ENCODE data around the gene SIRPB2.
"Not testable (repeated sequence)": the region's sequence is repeated elsewhere in the genome, so short reads cannot be mapped to it uniquely, and the experiment has no call there.

The SIRPB2 gene

DNA sequence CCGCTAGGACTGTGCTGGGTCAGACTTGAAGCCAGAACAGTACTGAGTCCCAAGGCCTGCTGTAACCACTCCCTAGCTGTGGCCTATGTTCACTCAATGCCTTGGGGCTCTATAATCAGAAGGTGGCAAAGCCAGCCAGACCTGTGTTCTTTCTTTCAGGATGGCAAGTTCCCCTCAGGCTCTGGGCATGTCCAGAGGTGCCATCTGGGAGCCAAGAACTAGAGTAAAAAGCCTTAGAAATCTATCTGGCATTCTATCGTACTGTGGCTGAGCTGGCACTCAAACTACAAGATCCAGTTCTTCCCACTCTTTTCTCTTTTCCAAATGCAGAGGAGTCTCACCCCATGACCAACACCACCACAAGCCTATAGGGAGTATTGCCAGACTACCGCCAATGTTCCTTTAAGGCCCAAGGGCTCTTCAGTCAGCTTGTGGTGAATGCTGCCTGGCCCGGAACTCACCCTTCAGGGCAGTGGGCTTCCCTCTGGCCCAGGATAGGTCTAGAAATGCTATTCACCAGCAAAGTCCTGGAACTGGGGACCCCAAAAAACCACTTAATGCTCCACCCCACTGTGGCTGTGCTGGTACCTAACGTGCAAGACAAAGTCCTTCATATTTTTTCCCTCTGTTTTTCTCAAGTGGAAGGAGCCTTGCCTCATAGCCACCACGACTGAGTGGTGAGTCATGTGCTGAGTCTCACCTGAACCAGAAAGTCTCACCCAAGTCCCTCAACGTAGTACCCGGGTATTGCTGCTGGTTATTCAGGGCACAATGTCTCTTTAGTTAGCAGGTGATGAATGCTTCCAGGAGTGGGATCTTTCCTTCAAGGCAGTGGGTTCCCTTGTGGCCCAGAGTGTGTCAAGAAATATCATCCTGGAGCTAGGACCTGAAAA, 8.6 kb upstream of the SIRPB2 start:
- DNase-seq, result no peak

DNA sequence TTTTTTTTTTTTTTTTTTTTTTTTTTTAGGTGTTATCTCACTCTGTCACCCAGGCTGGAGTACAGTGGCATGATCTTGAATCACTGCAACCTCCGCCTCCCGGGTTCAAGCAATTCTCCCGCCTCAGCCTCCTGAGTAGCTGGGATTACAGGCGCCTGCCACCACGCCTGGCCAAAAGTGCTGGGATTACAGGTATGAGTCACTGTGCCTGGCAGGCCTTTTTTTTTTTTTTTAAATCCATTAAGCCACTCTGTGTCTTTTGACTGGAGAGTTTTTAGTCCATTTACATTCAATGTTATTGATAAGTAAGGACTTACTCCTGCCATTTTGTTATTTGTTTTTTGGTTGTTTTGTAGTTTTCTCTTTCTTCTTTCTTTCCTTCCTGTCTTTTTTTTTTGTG, 6.2 kb upstream of the SIRPB2 start:
- not testable (repeated sequence) for DNase-seq

DNA sequence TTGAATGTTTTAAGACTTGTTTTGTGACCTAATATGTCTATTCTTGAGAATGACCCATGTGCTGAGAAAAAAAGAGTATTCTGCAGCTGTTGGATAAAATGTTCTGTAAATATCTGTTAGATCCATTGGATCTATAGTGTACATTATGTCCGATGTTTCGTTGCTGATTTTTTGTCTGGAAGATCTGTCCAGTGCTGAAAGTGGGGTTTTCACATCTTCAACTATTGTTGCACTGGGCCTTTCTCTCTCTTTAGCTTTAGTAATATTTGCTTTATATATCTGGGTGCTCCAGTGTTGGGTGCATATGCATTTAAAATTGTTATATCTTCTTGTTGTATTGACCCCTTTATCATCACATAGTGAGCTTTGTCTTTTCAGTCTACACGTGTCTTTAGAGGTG, 5.7 kb upstream of the SIRPB2 start:
- DNase-seq, result no peak

DNA sequence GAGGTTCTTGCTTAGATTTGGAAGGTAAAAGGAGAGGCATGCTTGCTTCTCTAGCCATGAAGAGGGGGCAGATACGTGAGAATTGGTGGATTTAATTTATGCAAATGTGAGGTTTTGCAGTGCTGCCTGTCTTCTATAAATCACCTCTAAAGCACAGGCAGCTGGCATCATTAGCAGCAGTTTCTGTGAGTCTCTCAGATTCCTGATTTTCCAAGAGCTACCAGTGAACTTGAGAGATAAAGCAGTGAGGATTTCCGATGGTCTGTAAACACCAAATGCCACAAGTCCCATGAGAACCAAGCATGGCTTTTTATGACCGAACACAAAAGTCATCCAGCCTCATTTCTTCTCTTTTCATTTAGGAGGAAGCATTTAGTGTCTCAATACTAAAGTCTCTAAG, 3.2 kb upstream of the SIRPB2 start:
- no peak for DNase-seq

DNA sequence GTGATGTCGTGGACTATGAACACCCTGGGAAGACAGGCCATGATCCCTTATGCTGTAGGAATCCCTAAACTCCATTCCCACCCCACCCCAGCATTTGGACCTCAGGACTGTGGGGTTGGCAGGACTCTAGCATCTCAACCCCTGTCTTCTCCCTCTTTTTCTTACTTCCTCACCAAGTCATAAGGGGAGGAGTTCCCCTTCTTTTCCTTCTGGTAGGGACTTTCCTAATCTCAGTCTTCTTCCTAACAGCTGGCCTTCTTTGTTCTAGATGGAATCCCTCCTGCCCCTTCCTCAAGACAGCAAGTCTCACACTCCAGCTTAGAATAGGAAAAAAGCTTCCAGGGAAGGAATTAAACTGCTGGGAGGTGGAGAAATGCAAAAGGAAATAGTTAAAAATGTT, 2.3 kb upstream of the SIRPB2 start:
- DNase-seq, result no peak

DNA sequence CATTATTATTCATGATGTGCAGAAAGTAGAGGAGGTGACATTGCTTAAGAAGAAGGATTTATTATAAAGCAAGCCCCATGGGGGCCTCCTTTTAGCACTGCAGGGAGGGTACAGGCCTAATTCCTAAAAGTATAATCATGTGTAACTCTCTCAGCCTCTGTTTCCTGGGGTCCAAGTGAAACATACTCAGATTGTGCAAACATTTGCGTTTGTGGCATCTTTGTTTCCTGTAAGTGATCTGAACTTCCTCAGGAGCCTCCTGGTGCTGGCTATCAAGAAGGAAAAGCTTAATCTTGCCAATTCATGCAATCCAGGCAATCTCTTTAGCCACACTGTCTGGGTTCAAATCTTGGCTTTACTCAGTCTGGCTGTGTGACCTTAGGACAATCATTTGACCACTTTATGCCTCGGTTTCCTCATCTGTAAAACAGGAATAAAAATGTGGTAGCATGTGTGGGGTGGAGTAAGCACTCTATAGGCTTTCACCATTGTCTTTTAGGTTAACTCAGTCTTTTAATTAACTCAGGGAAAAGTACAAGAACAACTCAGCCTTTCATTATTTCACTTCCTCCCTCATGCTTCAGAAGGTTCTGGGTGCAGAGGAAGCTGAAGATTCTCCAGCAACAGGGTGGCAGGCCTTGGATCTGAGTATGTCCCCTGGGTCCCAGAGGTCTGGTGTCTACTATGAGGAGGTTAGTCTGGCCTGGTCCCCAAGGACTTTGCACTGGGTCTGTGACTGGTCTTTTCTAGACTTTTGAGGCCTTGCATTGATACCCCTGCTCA, 831 bp upstream of the SIRPB2 start:
- no peak for DNase-seq

DNA sequence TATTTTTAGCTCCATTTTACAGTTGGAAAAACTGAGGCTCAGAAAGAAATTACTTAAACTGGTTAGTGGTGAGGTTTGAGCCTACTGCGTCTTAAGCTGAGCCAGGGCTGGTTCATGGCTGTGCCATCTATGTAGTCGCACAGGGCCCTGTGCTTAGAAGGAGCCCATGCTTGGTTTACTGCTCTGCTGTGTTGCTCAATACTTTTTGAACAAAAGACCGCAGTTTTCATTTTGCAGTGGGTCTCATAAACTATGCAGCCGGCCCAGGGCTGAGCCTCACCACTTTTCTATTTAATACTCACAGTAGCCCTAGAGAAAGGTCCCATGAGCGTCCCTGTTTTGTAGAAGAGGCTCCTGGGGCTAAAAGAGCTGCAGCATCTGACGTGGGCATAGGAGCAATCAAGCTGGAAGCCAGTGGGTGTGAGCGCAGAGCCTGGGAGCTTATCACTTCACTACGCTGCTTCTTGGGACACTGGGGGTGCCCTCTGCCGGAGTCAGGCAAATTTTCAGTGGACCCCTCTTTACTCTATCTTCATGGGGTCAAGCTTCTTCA, 501 bp downstream of the SIRPB2 start:
- DNase-seq, result no peak

DNA sequence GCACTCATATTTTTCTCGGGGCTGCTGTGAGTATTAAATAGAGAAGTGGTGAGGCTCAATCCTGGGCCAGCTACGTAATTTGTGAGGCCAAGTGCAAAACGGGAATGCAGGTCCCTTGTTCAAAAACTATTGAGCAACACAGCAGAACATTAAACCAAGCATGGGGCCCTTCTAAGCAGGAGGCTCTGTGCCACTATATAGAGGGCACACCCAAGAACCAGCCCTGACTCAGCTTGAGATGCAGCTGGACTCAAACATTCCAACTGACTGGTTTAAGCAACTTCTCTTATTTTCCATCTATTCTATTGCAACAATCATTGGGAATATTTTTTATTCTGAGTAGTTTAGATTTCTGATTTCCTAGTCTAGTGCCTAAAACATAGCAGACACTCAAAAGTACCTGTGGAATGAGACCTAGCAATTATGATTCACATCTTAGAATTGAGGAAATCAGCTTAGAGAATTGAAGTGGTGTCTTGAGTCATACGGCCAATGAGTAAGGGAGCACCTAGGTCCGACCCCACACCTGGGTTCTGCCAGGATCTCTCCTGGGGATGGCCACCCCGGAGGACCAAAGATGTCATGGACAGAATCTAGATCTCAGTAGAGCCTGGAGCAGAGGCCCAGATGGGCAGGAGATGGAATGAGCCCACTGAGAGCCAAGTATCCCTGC, 1.3 kb downstream of the SIRPB2 start:
- no peak for DNase-seq

DNA sequence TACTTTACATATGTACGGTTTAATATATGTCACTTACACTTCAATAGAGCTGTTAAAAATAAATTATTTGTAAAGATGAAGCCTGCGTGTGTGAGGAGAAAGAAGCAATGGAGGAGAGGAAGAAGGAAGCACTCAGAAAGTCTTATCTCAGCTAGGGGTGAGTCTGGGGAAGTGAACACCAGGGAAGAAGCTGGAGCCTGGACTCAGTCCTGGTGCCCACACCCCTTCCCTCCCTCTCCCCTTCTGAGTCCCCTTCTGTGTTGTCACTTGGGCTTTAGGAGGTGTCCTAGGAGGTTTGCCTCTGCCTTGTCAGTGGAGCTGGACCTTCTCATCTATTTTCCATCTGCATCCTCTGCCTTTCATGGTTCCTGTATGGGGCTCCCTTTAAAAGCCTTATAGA, 1.9 kb downstream of the SIRPB2 start:
- no peak for DNase-seq

DNA sequence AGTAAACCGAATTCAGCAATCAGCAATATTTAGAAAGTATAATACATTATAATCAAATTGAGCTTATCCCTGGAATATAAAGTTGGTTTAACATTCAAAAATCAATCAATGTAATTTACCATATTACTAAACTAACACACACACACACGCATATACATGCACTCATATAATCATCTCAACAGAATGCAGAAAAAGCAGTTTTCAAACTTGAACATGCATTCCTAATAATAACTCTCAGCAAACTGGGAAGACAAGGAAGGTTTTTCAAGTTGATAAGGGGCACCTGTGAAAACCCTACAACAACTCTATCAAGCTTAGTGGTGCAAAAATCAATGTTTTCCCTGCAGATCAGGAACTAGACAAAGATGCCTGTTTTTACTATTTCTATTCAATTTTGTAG, 4.7 kb downstream of the SIRPB2 start:
- no peak for DNase-seq

DNA sequence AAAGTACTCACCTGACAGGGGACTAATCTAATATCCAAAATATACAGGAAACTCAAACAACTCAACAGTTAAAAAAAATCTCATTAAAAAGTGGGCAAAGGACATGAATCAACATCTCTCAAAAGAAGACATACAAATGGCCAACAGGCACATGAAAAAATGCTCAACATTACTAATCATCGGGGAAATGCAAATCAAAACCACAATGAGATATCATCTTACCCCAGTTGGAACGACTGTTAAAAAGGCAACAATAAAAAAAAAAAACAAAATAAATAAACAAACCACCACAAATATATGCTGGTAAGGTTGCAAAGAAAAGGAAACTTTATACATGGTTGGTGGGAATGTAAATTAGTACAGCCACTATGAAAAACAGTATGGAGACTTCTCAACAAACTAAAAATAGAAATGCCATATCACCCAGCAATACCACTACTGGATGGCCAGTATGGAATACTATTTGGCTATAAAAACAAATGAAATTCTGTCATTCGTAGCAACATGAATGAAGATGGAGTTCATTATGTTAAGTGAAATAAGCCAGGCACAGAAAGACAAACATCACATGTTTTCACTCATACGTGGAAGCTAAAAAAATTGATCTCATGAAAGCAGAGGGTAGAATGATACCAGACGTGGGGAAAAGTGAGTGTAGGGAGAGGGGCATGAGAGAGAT, 6.6 kb downstream of the SIRPB2 start:
- DNase-seq, result no peak

DNA sequence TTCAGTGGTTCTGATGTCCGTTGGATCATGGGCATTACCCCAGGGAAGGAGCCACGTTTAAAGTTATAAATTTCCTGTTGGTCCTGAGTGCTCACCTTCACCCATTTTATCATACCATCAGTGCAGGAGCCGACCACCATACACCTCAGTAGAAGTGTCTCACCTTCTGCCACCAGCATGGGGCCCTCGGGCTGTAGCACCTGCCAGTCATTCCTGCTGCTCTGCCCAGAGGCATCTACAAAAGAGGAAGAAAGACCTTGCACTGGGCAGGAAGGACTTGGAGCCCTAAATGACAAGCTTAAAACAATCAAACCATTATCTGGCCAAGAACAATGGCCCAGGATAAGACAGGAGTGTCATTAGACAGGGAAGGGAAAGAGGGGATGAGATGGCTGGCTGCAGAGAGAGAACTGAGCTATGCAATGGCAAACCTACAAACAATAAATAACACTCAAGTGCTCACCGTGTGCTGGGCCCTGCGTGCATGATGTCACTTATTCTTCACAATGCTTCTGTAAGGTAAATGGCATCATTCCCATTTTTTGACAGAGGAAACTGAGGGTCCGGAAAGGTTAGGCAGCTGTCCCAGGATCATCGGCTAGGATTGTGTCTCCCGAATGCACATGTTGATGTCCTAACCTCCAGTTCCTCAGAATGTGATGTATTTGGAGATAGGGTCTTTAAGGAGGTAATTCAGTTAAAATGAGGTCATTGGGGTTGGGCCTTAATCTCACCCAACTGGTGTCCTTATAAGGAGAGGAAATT, 11.2 kb downstream of the SIRPB2 start:
- DNase-seq, result no peak

DNA sequence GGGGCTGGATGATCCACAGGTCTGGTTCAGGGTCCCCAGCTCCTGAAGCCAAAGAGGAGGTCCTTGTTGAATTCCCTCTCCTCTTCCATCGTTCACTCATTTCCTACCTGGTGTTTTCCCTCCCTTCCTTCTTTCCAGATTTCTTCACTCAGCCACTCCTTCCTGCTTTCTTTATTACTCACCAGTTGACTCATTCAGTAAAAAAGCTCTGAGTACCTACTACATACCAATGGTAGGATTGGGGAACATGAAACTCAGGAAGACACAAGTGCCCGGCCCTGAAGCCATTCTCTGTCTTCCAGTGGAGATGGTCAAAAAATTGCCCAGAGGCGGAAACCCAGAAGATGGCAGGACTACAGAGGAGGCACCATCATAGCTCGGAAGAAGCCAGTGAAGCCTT, 12.7 kb downstream of the SIRPB2 start:
- DNase-seq, result no peak

DNA sequence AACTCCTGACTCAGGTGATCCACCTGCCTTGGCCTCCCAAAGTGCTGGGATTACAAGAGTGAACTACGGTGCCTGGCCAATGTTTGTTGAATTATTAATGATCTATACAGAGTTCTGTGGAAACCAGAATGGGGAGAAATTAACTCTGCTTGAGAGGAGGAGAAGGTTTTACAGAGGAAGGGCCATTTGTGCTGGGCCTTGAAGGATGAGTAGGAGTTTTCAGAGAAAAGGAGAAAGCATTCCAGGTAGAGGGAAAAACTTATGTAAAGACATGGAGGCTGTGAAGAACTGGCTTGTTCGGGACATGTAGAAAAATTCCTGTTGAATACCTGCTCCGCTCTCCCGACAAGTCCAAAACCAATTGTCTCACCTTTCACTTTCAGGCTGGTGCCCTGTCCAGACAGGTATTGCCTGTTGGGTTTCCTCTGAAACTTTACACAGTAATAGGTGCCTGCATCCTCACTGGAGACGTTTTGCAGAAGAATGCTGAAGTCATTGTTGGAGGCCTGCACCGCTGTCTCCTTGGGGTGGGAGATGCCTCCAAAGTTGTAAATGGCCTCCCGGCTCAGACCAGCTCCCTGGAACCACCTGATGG, 13.2 kb downstream of the SIRPB2 start:
- DNase-seq, result no peak

DNA sequence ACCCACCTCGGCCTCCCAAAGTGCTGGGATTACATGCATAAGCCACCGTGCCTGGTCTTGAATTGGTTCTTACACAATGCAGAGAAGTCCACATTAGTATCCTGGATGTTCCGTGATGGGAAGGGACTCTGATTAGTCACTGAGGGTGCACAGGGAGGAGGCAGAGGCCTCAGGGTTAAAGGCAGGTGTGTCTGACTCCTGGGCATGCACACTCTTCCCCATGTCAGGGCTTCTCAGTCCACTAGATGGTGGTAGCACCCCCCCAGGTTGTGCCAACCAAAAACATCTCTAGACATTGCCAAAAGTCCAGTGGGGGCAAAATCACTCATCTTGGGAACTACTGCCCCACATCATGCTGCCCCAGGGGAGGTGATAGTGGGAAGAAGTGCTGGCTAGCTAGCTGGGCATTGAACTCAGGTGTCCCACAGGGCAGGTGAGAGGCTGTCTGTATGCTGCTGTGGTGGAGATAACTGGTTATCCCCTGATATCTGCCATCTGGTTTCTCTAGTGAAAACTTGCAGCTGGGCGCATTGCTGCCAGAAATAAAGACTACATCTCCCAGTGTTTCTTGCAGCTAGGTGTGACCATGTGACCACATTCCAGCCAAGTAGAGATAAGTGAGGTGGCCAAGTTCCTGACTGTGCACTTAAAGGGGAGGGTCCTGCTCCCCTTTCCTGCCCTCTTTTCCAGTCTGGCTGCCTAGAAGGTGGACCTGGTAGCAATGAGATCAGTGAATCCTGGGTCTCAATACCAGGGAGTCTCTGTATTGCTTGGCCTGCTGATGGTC, 16.2 kb downstream of the SIRPB2 start:
- no peak for DNase-seq

DNA sequence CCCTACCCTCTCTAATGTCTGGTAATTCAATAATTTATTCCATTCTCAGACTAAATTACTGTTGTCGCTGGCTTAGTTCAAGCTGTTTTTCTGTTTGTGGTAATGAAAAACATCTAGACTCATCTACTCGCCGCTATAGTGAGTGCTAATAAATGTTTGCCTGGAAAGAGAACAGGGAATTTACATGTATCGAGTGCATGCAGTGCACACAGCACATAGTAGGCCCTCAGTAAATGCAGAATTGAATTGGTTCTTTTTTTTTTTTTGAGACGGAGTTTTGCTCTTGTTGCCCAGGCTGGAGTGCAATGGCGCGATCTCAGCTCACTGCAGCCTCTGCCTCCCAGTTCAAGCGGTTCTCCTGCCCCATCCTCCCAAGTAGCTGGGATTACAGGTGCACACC, 16.9 kb downstream of the SIRPB2 start:
- no peak for DNase-seq

DNA sequence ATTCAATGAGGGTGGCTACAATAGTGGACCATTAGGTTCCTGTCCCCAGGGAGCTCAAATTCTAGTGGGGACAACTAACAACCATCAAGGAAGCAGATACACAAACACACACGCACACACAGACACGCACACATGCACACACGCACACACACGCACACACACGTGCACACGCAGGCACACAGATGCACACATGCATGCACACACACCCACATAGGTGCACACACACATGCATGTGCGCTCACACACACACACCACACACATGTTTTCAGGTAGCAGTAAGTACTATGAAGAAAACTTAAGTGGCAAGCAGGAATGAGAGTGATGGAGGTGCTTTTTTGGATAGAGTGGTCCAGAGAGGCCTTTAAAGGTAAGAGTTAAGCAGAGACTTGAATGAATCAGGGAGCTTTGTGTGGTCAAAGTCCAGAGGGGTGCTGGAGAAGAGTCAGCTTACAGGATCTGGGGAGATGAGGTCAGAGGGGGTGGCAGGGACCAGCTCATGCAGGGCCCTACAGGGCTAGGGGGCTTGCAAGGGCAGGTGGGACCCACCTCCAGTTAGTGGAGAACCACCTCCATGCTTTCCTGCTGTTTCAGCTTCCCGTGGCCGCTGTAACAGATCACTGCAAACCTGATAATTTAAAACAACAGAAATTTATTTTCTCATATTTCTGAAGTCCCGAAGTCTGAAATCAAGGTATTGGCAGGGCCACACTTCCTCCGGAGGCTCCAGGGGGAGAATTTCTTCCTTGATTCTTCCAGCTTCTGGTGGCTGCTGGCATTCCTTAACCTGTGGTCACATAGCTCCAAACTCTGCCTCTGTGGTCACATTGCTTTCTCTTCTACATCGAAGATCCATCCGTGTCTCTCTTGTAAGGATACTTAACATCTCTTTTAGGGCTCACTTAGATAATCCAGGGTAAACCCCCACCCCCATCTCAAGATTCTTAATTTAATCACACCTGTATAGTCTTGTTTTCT, 17.7 kb downstream of the SIRPB2 start:
- DNase-seq, result no peak

DNA sequence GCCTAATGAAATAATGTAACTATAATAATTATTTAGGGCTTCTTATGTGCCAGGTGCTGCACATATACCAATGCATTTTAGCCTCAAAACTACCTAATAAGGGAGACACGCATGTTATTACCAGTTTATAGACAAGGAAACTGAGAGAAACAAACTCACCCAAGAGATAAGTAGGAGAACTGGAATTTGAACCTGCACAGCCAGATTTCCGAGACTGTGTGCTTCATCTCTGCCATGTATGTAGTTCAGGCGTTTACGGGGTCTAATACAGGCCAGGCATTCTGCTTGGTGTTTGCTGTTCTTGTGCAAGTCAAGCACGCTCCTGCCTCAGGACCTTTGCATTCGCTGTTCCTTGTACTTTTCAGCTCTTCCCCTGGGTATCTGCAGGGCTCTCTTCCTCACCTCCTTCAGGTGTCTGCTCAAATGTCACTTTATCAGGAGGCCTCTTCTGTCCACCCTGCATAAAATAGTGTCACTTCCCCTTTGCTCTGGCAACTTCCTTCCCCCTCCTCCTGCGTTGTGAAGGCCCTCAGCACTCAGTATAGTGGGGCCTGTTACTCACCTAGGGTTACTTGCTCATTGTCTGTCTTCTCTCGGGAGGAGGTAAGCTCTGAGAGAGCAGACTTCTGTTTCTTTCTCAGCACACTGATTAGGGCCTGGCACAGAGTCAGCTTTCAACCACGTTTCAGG, 18.5 kb downstream of the SIRPB2 start:
- no peak for DNase-seq

DNA sequence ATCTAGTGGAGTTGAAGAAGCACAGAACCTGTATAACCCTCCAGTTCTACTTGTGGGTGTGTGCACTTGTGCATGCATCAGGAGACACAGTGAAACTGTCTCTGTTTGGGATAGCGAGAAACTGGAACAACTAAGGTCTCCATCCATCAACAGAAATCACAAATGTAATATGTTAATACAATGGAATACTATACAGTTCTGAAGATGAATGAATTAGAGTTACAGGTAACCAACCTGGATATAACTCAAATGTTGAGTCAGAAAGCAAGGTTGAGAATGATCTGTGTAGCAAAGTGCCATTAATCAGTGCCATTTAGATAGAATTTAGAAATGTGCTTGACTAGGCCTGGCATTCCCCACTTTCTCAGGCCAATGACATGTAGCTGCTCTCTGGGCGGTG, 20.0 kb downstream of the SIRPB2 start:
- DNase-seq, result no peak

Measured in CD4-positive, alpha-beta T cell treated with Interleukin-10 for 1 hour (primary cell).